GM18517 (cell line): ENCODE data around the gene MACROD2.

Source experiments
- ATAC-seq: cut with Tn5 transposase; IDR thresholded peaks from one replicate; pipeline ENCODE4 v1.9.1; 2021; ENCODE audit warnings: mild to moderate bottlenecking, moderate library complexity; ENCODE audit not compliant: unreplicated experiment

MACROD2 gene

DNA sequence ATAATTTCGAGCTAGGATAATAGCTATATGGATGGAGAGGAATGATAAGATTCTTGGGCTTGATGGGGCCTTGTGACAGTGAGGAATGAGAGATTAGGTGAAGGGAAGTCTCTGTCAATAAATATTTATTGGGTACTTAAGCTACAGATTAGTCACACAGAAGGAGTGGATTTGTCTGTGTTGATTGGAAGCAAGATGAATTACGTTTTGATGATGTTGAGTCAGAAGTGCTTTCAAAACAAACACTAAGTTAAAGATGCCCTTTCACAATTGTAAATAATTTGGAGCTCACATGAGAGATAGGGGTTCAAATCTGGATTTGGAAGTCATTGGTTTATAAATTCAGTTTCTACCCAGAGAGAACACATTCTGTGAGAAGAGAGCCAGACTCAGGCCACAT, 1743.7 kb downstream of the MACROD2 start:
- no peak for ATAC-seq

- ATAC-seq: no peak
Observed at GRCh38 chr20:15740046-15740775, 1744.9 kb downstream of the MACROD2 start.

DNA sequence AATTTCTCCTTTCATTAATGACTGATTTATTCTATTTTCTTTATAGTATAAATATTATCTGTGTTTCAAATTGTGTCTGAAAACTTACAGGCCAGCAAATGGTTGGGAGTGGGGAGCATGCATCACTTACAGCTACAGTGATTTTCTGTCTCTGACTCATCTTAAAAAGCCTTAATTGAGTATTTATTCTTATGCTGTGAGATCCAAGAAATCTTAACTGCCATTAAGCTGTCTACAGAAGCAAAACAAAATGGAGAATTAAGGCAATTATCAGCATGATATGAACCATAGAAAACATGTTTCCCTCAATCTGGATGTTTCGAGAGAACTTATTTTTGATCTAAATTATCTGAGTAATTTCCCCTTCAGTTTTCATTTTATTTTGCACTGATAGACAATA, 1746.8 kb downstream of the MACROD2 start:
- no peak for ATAC-seq

DNA sequence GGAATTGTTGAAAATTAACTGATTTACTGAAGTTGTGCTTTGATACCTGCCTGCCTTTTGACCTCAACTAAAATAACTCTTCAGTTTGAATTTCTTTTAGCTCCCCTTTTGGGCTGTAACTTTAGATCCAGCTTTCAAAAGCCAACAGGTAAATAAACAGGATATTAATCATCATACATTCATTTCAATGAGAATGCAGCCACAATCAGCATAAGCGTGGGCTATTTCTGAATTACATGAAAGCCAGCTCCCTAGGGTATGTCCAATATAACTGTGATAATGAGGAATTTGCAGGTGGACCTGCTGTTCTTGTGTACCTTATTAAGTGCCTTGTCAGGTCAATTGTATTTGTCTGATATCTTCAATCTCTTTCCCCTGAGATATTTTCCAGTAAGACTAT, 1747.3 kb downstream of the MACROD2 start:
- ATAC-seq: no peak

GRCh38 chr20:15756002-15756753, 1760.9 kb downstream of the MACROD2 start:
- ATAC-seq: no peak

GRCh38 chr20:15756754-15757115, 1761.4 kb downstream of the MACROD2 start:
- no peak for ATAC-seq

GRCh38 chr20:15759594-15759993, 1764.3 kb downstream of the MACROD2 start:
- no peak for ATAC-seq

- ATAC-seq: no peak
Observed at GRCh38 chr20:15760001-15760621, 1764.8 kb downstream of the MACROD2 start.

GRCh38 chr20:15763366-15763765, 1768.0 kb downstream of the MACROD2 start:
- ATAC-seq: no peak

- no peak for ATAC-seq
Observed at GRCh38 chr20:15767586-15767985, 1772.3 kb downstream of the MACROD2 start.

DNA sequence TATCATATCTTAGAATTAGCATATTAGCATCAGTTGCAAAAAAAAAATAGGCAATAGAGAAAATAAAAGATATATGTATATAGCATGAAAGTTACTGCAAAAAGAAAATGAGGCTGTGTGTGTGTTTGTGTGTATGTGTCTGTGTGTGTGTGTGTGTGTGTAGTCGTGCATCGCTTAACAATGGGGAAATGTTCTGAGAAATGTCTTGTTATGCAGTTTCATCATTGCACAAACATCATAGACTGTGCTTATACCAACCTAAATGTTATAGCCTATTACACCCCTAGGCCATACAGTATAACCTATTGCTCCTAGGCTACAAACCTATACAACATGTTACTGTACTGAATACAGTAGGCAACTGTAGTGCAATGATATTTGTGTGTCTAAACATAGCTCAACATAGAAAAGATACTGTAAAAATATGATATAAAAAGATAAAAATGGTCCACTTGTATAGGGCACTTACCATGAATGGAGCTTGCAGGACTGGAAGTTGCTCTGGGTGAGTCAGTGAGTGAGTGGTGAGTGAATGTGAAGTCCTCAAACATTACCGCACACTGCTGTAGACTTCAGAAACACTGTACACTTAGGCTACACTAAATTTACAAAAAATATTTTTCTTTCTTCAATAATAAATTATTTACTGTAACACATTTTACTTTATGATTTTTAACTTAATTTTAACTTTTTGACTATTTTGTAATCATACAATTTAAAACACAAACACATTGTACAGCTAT, 1772.9 kb downstream of the MACROD2 start:
- no peak for ATAC-seq

- no peak for ATAC-seq
Observed at GRCh38 chr20:15772826-15773225, 1777.5 kb downstream of the MACROD2 start.

- no peak for ATAC-seq
Observed at GRCh38 chr20:15774926-15775325, 1779.6 kb downstream of the MACROD2 start.

- ATAC-seq: no peak
Observed at GRCh38 chr20:15776770-15777466, 1781.6 kb downstream of the MACROD2 start.

DNA sequence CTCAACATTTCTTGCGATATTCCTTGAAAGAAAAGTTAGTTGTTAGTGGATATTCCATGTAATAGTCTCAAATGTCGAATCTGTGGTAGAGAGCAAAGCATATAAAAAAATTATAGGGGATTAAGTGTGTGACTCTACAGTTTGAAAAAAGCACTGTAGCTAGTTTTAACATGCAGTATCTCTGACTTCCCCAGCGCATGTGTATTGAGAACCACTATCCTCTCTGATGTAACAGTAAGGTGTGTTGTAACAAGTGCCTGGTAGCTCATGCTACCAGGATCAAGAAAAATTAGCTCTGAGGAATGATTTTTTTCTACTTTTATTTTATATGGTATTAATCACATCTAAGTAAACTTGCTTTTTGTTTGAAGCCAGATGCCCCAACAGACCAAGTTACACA, 1788.7 kb downstream of the MACROD2 start:
- no peak for ATAC-seq

GRCh38 chr20:15789079-15789478, 1793.8 kb downstream of the MACROD2 start:
- ATAC-seq: no peak

DNA sequence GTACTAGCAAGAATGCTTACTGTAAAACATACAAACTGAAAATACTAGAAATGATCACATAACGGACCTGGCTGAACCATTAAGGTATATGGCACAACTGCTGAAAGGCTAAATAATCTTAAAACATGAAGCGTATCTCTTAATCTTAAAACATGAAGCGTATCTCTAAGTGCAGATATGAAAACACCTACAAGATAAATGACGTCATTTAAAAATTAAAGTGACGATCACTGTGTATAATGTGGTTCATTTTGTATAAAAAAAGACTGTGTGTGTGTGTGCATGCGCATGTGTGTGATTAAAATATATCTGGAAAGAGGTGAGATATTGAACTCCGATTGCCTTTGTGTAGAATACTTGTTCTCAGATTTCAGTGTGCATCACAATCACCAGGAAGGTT, 1797.5 kb downstream of the MACROD2 start:
- ATAC-seq: no peak

GRCh38 chr20:15794409-15794808, 1799.1 kb downstream of the MACROD2 start:
- no peak for ATAC-seq

- no peak for ATAC-seq
Observed at GRCh38 chr20:15795305-15796019, 1800.1 kb downstream of the MACROD2 start.

GRCh38 chr20:15799871-15800270, 1804.6 kb downstream of the MACROD2 start:
- no peak for ATAC-seq
